Vagina (tissue), 2 donors: ENCODE measurements around the gene HOXB1. TPM values are rescaled to one million over a fixed set of nuclear protein-coding genes. Genes with fewer than 3 reads are reported as not detected.
A peak's percentile ranks its signal among the peaks of the same experiment; 100 is the strongest.
"Not testable (repeated sequence)": the region's sequence is repeated elsewhere in the genome, so short reads cannot be mapped to it uniquely, and the experiment has no call there.

ENCODE experiments used
- DNase-seq, 2 donors: peaks; one replicate each; pipeline ENCODE4 v3.0.0-alpha.2; 2017; ENCODE audit errors: extremely low spot score in 2 of 2
- H3K27ac ChIP-seq: fragments of 200-600 bp; sonication (generic); one replicate; pipeline ENCODE4 v1.5.1; 2019
- H3K27me3 ChIP-seq: fragments of 200-600 bp; sonication (generic); one replicate; pipeline ENCODE4 v1.5.1; 2019
- H3K36me3 ChIP-seq, 2 donors: fragments of 200-600 bp; sonication (generic); one replicate each; pipeline ENCODE4 v1.5.1; 2017 to 2019
- H3K4me1 ChIP-seq: fragments of 200-600 bp; sonication (generic); one replicate; pipeline ENCODE4 v1.5.1; 2019
- H3K4me3 ChIP-seq, 2 donors: fragments of 200-600 bp; sonication (generic); 1 replicate in 1 of 2; 2 replicates in 1 of 2; pipeline ENCODE4 v1.5.1; 2016 to 2019
- H3K9me3 ChIP-seq: fragments of 200-600 bp; sonication (generic); one replicate; pipeline ENCODE4 v1.5.1; 2019
- POLR2A ChIP-seq, 2 donors: fragments of 450-650 bp; IDR thresholded peaks; one replicate each; pipeline ENCODE4 v1.6.1; 2017; ENCODE audit warnings: antibody characterized with exemption in 2 of 2, mild to moderate bottlenecking in 2 of 2, moderate library complexity in 2 of 2
- POLR2AphosphoS5 ChIP-seq, 2 donors: sonication (generic); formaldehyde crosslinking; IDR thresholded peaks; one replicate each; pipeline ENCODE4 v1.9.0; 2017; ENCODE audit warnings: antibody characterized with exemption in 2 of 2, mild to moderate bottlenecking in 2 of 2, low read depth in 1 of 2; ENCODE audit not compliant: insufficient read depth in 1 of 2
- intact Hi-C: fragments of 100-400 bp; cut with DNase I; formaldehyde crosslinking; loops from one replicate; pipeline ENCODE4 v1.15.1; 2023
- total RNA-seq: library from RNA; depleted of rRNA; stranded (reverse); fragments of >200 nt; gene quantifications from one replicate; pipeline ENCODE4 v1.2.3, GENCODE V29; 2016
- TF ChIP-seq, protein P1 (sequence below), 3 experiments: fragments of 450-650 bp in 2 of 3; fragments of 200-600 bp in 1 of 3; sonication (generic) in 1 of 3; IDR thresholded peaks; one replicate each; pipeline ENCODE4 v1.5.1; 2017 to 2019; ENCODE audit warnings: antibody characterized with exemption in 3 of 3, mild to moderate bottlenecking in 2 of 3, moderate library complexity in 2 of 3

The HOXB1 gene
- total RNA-seq, 1 donor from 2014 or later: not detected

DNA sequence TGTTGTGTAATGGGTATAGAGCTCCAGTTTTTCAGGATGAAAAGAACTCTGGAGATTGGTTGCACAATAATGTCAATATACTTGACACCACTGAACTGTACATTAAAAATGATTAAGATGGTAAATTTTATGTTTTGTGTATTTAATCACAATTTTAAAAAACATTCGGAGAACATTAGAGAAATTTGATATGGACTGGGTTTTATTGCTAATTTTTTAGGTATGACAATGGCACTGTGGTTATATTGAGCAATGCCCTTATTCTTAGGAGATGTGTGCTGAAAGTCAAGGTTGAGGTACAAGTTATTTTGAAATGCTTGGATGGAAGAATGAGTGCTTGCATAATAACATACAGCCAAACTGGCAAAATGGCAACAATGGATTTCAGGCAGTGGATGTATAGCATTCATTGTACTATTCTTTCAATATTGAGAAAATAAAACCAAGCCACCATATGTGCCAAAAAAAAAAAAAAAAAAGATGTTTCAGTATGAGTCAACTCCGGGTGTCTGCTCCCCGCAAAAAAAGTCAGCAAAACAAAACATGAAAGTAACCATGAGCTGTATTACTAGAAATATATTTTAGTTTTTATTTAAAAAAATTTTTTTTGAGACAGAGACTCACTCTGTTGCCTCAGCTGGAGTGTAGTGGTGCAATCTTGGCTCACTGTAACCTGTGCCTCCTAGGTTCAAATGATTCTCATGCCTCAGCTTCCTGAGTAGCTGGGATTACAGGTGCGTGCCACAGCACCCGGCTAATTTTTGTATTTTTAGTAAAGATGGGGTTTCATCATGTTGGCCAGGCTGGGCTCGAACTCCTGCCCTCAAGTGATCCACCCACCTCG lies 19.8 kb downstream of the HOXB1 start:
- H3K9me3 ChIP-seq: no peaks in the 10 kb centered on the region
- no peaks in the 10 kb centered on the region for H3K4me1 ChIP-seq
- no peaks in the 10 kb centered on the region for H3K36me3 ChIP-seq
- H3K27me3 ChIP-seq: no peaks in the 10 kb centered on the region
- no peak overlapping the region for H3K4me3 ChIP-seq
- TF ChIP-seq POLR2AphosphoS5 (IDR thresholded peaks at IDR 0.05; ENCODE audit: insufficient read depth in 1 of 2, low read depth in 1 of 2) (no peak), POLR2A (IDR thresholded peaks at IDR 0.05) (no peak)
- TF ChIP-seq, protein P1, sequence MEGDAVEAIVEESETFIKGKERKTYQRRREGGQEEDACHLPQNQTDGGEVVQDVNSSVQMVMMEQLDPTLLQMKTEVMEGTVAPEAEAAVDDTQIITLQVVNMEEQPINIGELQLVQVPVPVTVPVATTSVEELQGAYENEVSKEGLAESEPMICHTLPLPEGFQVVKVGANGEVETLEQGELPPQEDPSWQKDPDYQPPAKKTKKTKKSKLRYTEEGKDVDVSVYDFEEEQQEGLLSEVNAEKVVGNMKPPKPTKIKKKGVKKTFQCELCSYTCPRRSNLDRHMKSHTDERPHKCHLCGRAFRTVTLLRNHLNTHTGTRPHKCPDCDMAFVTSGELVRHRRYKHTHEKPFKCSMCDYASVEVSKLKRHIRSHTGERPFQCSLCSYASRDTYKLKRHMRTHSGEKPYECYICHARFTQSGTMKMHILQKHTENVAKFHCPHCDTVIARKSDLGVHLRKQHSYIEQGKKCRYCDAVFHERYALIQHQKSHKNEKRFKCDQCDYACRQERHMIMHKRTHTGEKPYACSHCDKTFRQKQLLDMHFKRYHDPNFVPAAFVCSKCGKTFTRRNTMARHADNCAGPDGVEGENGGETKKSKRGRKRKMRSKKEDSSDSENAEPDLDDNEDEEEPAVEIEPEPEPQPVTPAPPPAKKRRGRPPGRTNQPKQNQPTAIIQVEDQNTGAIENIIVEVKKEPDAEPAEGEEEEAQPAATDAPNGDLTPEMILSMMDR (IDR thresholded peaks at IDR 0.05): no peak
- intact Hi-C loops: no loop called here
- H3K27ac ChIP-seq: no peak overlapping the region
- DNase-seq: no peak

DNA sequence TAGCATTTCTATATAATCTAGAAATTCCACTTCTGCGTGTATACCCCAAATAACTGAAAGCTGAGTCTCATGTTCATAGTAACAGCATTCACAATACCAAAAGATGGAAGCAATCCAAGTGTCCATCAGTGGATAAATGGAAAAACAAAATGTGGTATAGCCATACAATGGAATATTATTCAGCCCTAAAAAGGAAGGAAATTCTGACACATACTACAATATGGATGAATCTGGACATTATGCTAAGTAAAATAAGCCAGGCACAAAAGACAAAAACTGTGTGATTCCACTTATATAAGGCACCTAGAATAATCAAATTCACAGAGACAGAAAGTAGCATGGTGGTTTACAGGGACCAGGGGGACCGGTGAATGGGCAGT lies 20.4 kb downstream of the HOXB1 start:
- TF ChIP-seq POLR2AphosphoS5 (IDR thresholded peaks at IDR 0.05; ENCODE audit: insufficient read depth in 1 of 2, low read depth in 1 of 2): no peak
- no peak for TF ChIP-seq POLR2A (IDR thresholded peaks at IDR 0.05)
- TF ChIP-seq, protein P1 (IDR thresholded peaks at IDR 0.05): no peak
- Histone ChIP-seq H3K36me3 (no peaks in the 10 kb centered on the region), H3K27ac (no peak overlapping the region), H3K9me3 (no peaks in the 10 kb centered on the region), H3K4me3 (no peak overlapping the region), H3K27me3 (no peaks in the 10 kb centered on the region), H3K4me1 (no peaks in the 10 kb centered on the region)
- no peak for DNase-seq
- intact Hi-C loops: no loop called here

DNA sequence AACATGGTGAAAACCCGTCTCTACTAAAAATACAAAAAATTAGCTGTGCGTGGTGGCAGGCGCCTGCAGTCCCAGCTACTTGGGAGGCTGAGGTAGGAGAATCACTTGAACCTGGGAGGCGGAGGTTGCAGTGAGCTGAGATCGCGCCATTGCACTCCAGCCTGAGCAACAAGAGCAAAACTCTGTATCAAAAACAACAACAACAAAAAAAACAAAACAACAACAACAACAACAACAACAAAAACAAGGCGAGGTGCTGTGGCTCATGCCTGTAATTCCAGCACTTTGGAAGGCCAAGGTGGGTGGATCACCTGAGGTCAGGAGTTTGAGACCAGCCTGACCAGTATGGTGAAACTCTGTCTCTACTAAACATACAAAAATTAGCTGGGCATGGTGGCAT lies 21.1 kb downstream of the HOXB1 start:
- H3K9me3 ChIP-seq, H3K4me3 ChIP-seq, intact Hi-C loops, H3K27me3 ChIP-seq, H3K27ac ChIP-seq, DNase-seq, H3K4me1 ChIP-seq, H3K36me3 ChIP-seq: not testable (repeated sequence)

DNA sequence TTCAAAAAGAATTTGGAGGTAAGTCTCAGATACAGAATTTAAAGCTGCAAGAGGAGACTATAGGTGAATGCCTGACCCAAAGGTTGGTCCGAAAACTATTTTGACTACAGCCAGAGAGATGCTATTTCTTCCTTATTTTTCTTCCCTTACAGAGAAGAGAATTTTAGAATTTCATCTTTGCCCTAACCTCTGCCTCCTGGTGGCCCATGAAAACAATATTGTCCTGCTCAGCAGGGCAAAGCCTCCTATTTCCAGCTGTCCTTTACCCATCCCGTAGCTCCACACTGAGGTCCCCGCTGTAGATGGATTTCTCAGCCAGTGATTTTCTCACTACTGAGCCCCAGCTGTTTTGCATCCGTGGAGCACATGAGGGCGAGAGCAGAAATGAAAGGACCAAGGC lies 24.6 kb downstream of the HOXB1 start:
- no peaks in the 10 kb centered on the region for H3K27me3 ChIP-seq
- no peak overlapping the region for H3K27ac ChIP-seq
- intact Hi-C loops: no loop called here

DNA sequence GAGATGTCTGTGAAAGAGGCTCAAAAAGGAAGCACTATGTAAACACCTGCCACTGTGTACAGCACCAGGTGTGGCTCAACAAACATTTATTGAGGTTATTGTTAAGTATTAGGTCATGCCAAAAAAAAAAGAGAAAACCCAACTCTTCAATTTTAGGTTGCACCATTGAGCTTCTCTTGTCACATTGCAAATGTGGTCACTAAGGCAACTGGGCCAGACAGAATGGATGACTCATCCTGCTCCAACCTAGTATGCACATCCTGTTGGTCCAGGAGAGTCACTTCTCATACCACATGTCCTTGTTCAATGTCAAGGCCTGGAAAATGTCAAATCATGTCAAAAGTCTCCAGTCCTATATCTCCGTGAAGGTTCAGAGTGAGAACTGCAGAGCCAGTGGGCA lies 25.0 kb downstream of the HOXB1 start:
- H3K4me3 ChIP-seq: no peak overlapping the region
- peak in 1 of 2 donors; percentile 44 for TF ChIP-seq POLR2AphosphoS5 (IDR thresholded peaks at IDR 0.05; ENCODE audit: insufficient read depth in 1 of 2, low read depth in 1 of 2)
- TF ChIP-seq, protein P1 (IDR thresholded peaks at IDR 0.05): no peak
- no peaks in the 10 kb centered on the region for H3K4me1 ChIP-seq
- H3K36me3 ChIP-seq: no peaks in the 10 kb centered on the region
- no peaks in the 10 kb centered on the region for H3K27me3 ChIP-seq
- H3K9me3 ChIP-seq: no peaks in the 10 kb centered on the region
- no peak for DNase-seq
- no peak overlapping the region for H3K27ac ChIP-seq
- intact Hi-C loops: no loop called here

More for the DNA sequence above, 24.6 kb downstream of the HOXB1 start:
- Histone ChIP-seq H3K4me1 (no peaks in the 10 kb centered on the region), H3K4me3 (no peak overlapping the region), H3K9me3 (no peaks in the 10 kb centered on the region), H3K36me3 (no peaks in the 10 kb centered on the region)
- TF ChIP-seq POLR2A (IDR thresholded peaks at IDR 0.05): no peak
- TF ChIP-seq, protein P1 (IDR thresholded peaks at IDR 0.05): no peak
- TF ChIP-seq POLR2AphosphoS5 (IDR thresholded peaks at IDR 0.05; ENCODE audit: insufficient read depth in 1 of 2, low read depth in 1 of 2): no peak
- no peak for DNase-seq
